HK-2 (cell line): ENCODE results near the gene SLC39A5.

Source experiments
- DNase-seq: peaks from one replicate; pipeline ENCODE4 v3.0.0-alpha.2; 2018; ENCODE audit not compliant: unreplicated experiment

The SLC39A5 gene

GRCh38 chr12:56216461-56216860 is 13.4 kb upstream of the SLC39A5 start:
- DNase-seq: no peak

GRCh38 chr12:56219840-56220239 is 10.0 kb upstream of the SLC39A5 start:
- DNase-seq: no peak

- DNase-seq: no peak
Observed at GRCh38 chr12:56220611-56221231, 9.1 kb upstream of the SLC39A5 start.

- DNase-seq: peak; percentile 58
Observed at GRCh38 chr12:56221232-56221756, 8.6 kb upstream of the SLC39A5 start.

- DNase-seq: peak; percentile 97
Observed at GRCh38 chr12:56221757-56222530, 7.9 kb upstream of the SLC39A5 start, which contains the start of gene RNF41. RNF41 (minus strand) TSS chr12:56221922; CDS start chr12:56214047, 7,875 bp downstream.

GRCh38 chr12:56222531-56222895 is 7.3 kb upstream of the SLC39A5 start:
- no peak for DNase-seq

GRCh38 chr12:56223571-56224101 is 6.2 kb upstream of the SLC39A5 start:
- no peak for DNase-seq

- peak; percentile 99 for DNase-seq
Observed at GRCh38 chr12:56224102-56224701, 5.6 kb upstream of the SLC39A5 start, which contains the start of gene NABP2. NABP2 (plus strand) TSS chr12:56224342; CDS start chr12:56224857, 515 bp downstream.

- no peak for DNase-seq
Observed at GRCh38 chr12:56224954-56225353, 4.9 kb upstream of the SLC39A5 start.

- no peak for DNase-seq
Observed at GRCh38 chr12:56229082-56229481, 769 bp upstream of the SLC39A5 start.

- no peak for DNase-seq
Observed at GRCh38 chr12:56230432-56231183, 757 bp downstream of the SLC39A5 start.

- no peak for DNase-seq
Observed at GRCh38 chr12:56231184-56231582, 1.3 kb downstream of the SLC39A5 start.

GRCh38 chr12:56234746-56235436 is 5.0 kb downstream of the SLC39A5 start:
- DNase-seq: no peak

- no peak for DNase-seq
Observed at GRCh38 chr12:56236091-56236490, 6.2 kb downstream of the SLC39A5 start.

GRCh38 chr12:56236985-56237384 is 7.1 kb downstream of the SLC39A5 start:
- no peak for DNase-seq

- no peak for DNase-seq
Observed at GRCh38 chr12:56237552-56237951, 7.7 kb downstream of the SLC39A5 start.

- no peak for DNase-seq
Observed at GRCh38 chr12:56241424-56242303, 11.8 kb downstream of the SLC39A5 start.

- no peak for DNase-seq
Observed at GRCh38 chr12:56242986-56243385, 13.1 kb downstream of the SLC39A5 start.

GRCh38 chr12:56243731-56244181 is 13.9 kb downstream of the SLC39A5 start:
- no peak for DNase-seq

GRCh38 chr12:56244494-56244893 is 14.6 kb downstream of the SLC39A5 start:
- DNase-seq: no peak
